SK-N-SH (cell line): ENCODE results near the gene IL1F10. TPM values are rescaled to one million over a fixed set of nuclear protein-coding genes. Genes with fewer than 3 reads are reported as not detected.
"Not testable (repeated sequence)": the region's sequence is repeated elsewhere in the genome, so short reads cannot be mapped to it uniquely, and the experiment has no call there.

Experiments
- CTCF ChIA-PET: fragments of 300-600, 350-600 bp; formaldehyde crosslinking; extraction: SDS; loops from one replicate; lab custom pipeline; 2021; lab: Yijun Ruan, JAX
- POLR2A ChIA-PET: fragments of 350-600 bp; sonication (Branson Sonifier 250); formaldehyde crosslinking; extraction: SDS; loops from one replicate; lab custom pipeline; 2020; ENCODE audit warnings: antibody characterized with exemption, inconsistent platforms; lab: Yijun Ruan, JAX
- DNase-seq: peaks from one replicate; pipeline ENCODE4 v3.0.0; 2012
- H2AFZ ChIP-seq: fragments of 200-600 bp; sonication (generic); 2 replicates; pipeline ENCODE4 v1.8.1; 2016; ENCODE audit warnings: antibody characterized with exemption, mild to moderate bottlenecking, low read depth
- H3F3A ChIP-seq: fragments of 200-600 bp; sonication (generic); replicated peaks from 2 replicates; pipeline ENCODE3; 2016; ENCODE audit warnings: antibody characterized with exemption, mild to moderate bottlenecking; ENCODE audit not compliant: insufficient read depth
- H3K27ac ChIP-seq, 2 experiments: fragments of 200-500 bp in 1 of 2; fragments of 200-600 bp in 1 of 2; sonication (Bioruptor generic) in 1 of 2; sonication (generic), shearing (Covaris generic) in 1 of 2; 2 replicates each; pipeline versions ENCODE4 v1.5.1 to v1.6.1; 2014 to 2016; ENCODE audit warnings: low read depth in 2 of 2, inconsistent platforms in 1 of 2, low read length in 1 of 2, mild to moderate bottlenecking in 1 of 2, mixed read lengths in 1 of 2
- H3K27me3 ChIP-seq: fragments of 200-600 bp; sonication (generic), shearing (Covaris generic); 2 replicates; pipeline ENCODE4 v1.6.1; 2016; ENCODE audit warnings: mixed run types; ENCODE audit not compliant: insufficient read depth
- H3K36me3 ChIP-seq, 2 experiments: fragments of 200-500 bp in 1 of 2; fragments of 200-600 bp in 1 of 2; sonication (Bioruptor generic) in 1 of 2; sonication (generic) in 1 of 2; replicated peaks in 1 of 2; 2 replicates each; pipeline versions ENCODE3 to v1.5.1; 2014 to 2016; ENCODE audit warnings: low read length in 1 of 2, mild to moderate bottlenecking in 1 of 2; ENCODE audit not compliant: insufficient read depth in 2 of 2, control insufficient read depth in 1 of 2
- H3K4me1 ChIP-seq, 2 experiments: fragments of 200-500 bp in 1 of 2; fragments of 200-600 bp in 1 of 2; sonication (Bioruptor generic) in 1 of 2; sonication (generic), shearing (Covaris generic) in 1 of 2; 2 replicates each; pipeline versions ENCODE4 v1.5.1 to v1.6.1; 2014 to 2016; ENCODE audit warnings: low read depth in 1 of 2, low read length in 1 of 2, mixed run types in 1 of 2; ENCODE audit not compliant: insufficient read depth in 2 of 2, control insufficient read depth in 1 of 2
- H3K4me2 ChIP-seq: fragments of 200-600 bp; sonication (generic), shearing (Covaris generic); 2 replicates; pipeline ENCODE4 v1.6.1; 2017; ENCODE audit warnings: mixed run types
- H3K4me3 ChIP-seq, 2 experiments: fragments of 200-500 bp in 1 of 2; fragments of 200-600 bp in 1 of 2; sonication (Bioruptor generic) in 1 of 2; sonication (generic), shearing (Covaris generic) in 1 of 2; 2 replicates each; pipeline versions ENCODE4 v1.5.1 to v1.8.1; 2014 to 2016; ENCODE audit warnings: low read depth in 2 of 2, inconsistent platforms in 1 of 2, low read length in 1 of 2, mild to moderate bottlenecking in 1 of 2, mixed read lengths in 1 of 2, moderate library complexity in 1 of 2
- H3K79me2 ChIP-seq: fragments of 200-600 bp; sonication (generic); 2 replicates; pipeline ENCODE4 v1.8.1; 2017; ENCODE audit warnings: mild to moderate bottlenecking; ENCODE audit not compliant: insufficient read depth
- H3K9ac ChIP-seq: fragments of 200-600 bp; sonication (generic); 2 replicates; pipeline ENCODE4 v1.6.1; 2017; ENCODE audit warnings: mixed run types
- H3K9me2 ChIP-seq: fragments of 200-600 bp; sonication (generic); 2 replicates; pipeline ENCODE4 v1.6.1; 2017; ENCODE audit warnings: mixed run types
- H3K9me3 ChIP-seq: fragments of 200-600 bp; sonication (generic); 2 replicates; pipeline ENCODE4 v1.6.1; 2017; ENCODE audit warnings: mixed run types, mild to moderate bottlenecking, moderate library complexity
- H4K20me1 ChIP-seq: fragments of 200-600 bp; sonication (generic); 2 replicates; pipeline ENCODE4 v1.6.1; 2017; ENCODE audit warnings: mild to moderate bottlenecking, mixed run types; ENCODE audit not compliant: insufficient read depth
- CHD2 ChIP-seq: fragments of 150-350 bp; IDR thresholded peaks from 2 replicates; pipeline ENCODE4 v1.6.1; 2018; ENCODE audit warnings: low read length; ENCODE audit not compliant: partially characterized antibody
- ELF1 ChIP-seq: IDR thresholded peaks from 2 replicates; pipeline ENCODE4 v1.4.0; 2012
- EP300 ChIP-seq, 2 experiments: IDR thresholded peaks; 2 replicates each; pipeline versions ENCODE4 v1.4.0 to v1.6.1; 2012; ENCODE audit warnings: borderline replicate concordance in 1 of 2, low read depth in 1 of 2, low read length in 1 of 2
- FOSL2 ChIP-seq: IDR thresholded peaks from 2 replicates; pipeline ENCODE4 v1.4.0; 2012; ENCODE audit warnings: low read depth, mild to moderate bottlenecking, moderate library complexity, borderline replicate concordance
- FOXJ3 ChIP-seq: sonication (generic); formaldehyde crosslinking; IDR thresholded peaks from 2 replicates; pipeline ENCODE4 v1.5.1; 2020; ENCODE audit warnings: mild to moderate bottlenecking, missing genetic modification reagents
- FOXM1 ChIP-seq: IDR thresholded peaks from 2 replicates; pipeline ENCODE4 v1.4.0; 2012; ENCODE audit warnings: low read depth, mild to moderate bottlenecking
- GABPA ChIP-seq: IDR thresholded peaks from 2 replicates; pipeline ENCODE4 v1.4.0; 2012; ENCODE audit warnings: low read depth, mild to moderate bottlenecking
- NRF1 ChIP-seq: IDR thresholded peaks from 2 replicates; pipeline ENCODE4 v1.6.1; 2012; ENCODE audit warnings: low read depth, mild to moderate bottlenecking, low read length
- RCOR1 ChIP-seq: fragments of 150-350 bp; IDR thresholded peaks from 2 replicates; pipeline ENCODE4 v1.6.1; 2017; ENCODE audit warnings: antibody characterized with exemption, low read length
- RFX5 ChIP-seq: IDR thresholded peaks from 2 replicates; pipeline ENCODE4 v1.6.1; 2012; ENCODE audit warnings: mild to moderate bottlenecking, improper control_type of control experiment, low read length
- TAF1 ChIP-seq: IDR thresholded peaks from 2 replicates; pipeline ENCODE4 v1.6.1; 2012; ENCODE audit warnings: low read depth, mild to moderate bottlenecking, low read length, moderate library complexity, borderline replicate concordance
- TCF12 ChIP-seq: IDR thresholded peaks from 2 replicates; pipeline ENCODE4 v1.4.0; 2012
- TEAD4 ChIP-seq: IDR thresholded peaks from 2 replicates; pipeline ENCODE4 v1.4.0; 2012; ENCODE audit warnings: mild to moderate bottlenecking, borderline replicate concordance; ENCODE audit not compliant: insufficient read depth
- WGBS: methylation state at CpG from one replicate; pipeline ENCODE4 v1.1.6; 2017; ENCODE audit warnings: low lambda C conversion rate; 5-methylcytosine and 5-hydroxymethylcytosine counted together
- polyA plus RNA-seq, 3 experiments: library from polyadenylated mRNA; depleted of rRNA; stranded (reverse); fragments of >200 nt; gene quantifications; 2 replicates each; pipeline ENCODE4 v1.2.3, GENCODE V29; 2012
- TF ChIP-seq, protein P1 (sequence below): IDR thresholded peaks from 2 replicates; pipeline ENCODE4 v1.4.0; 2012; ENCODE audit warnings: low read depth, borderline replicate concordance
- TF ChIP-seq, protein P2 (sequence below): fragments of 200-600 bp; sonication (generic); IDR thresholded peaks from 2 replicates; pipeline ENCODE4 v1.6.1; 2017; ENCODE audit warnings: antibody characterized with exemption, mild to moderate bottlenecking, moderate library complexity
- TF ChIP-seq, protein P3 (sequence below): fragments of 150-350 bp; IDR thresholded peaks from 2 replicates; pipeline ENCODE4 v1.6.1; 2017; ENCODE audit warnings: antibody characterized with exemption, low read length, low read depth, borderline replicate concordance
- TF ChIP-seq, protein P4 (sequence below): fragments of 150-350 bp; IDR thresholded peaks from 2 replicates; pipeline ENCODE4 v1.6.1; 2016; ENCODE audit warnings: mild to moderate bottlenecking, low read depth, low read length
- TF ChIP-seq, protein P5 (sequence below): IDR thresholded peaks from 2 replicates; pipeline ENCODE4; 2012
- TF ChIP-seq, protein P6 (sequence below): IDR thresholded peaks from 2 replicates; pipeline ENCODE4 v1.4.0; 2012; ENCODE audit warnings: low read depth, borderline replicate concordance

Gene IL1F10
- polyA plus RNA-seq, 1 of the 3 experiments (the other 2 are of a cell fraction): not detected

DNA sequence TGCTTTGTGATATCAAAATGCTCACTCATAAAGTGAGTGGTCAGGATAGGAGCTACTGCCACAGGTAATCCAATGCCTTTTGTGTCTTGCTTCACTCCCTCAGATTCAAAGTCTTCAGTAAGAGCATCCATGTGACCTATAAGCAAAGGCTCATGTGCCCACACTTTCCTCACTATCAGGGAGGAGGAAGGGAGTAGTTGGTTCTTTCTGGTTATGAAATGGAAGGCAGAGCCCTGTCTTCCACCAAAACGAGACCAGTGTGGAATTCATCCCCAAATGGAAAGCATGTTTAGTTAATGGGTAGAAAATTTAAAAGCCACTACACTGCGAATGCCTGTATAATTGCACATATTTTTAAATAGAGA, 25.8 kb downstream of the IL1F10 start:
- no peaks in the 10 kb centered on the region for H3K79me2 ChIP-seq
- H3K36me3 ChIP-seq: no peaks in the 10 kb centered on the region
- H4K20me1 ChIP-seq: no peaks in the 10 kb centered on the region
- no peaks in the 10 kb centered on the region for H3K4me1 ChIP-seq
- DNase-seq: no peak
- no peak overlapping the region for H3K27ac ChIP-seq
- 3% methylated on average over 2 of the region's 2 CpGs for WGBS
- H3K4me2 ChIP-seq: no peak overlapping the region
- POLR2A ChIA-PET: no interaction called here
- no peak overlapping the region for H3K4me3 ChIP-seq
- TF ChIP-seq RFX5 (no peak), CHD2 (no peak), FOXM1 (no peak), ELF1 (no peak), GABPA (no peak), NRF1 (no peak), TEAD4 (no peak), FOSL2 (no peak), EP300 (IDR thresholded peaks at IDR 0.05; ENCODE audit: borderline replicate concordance in 1 of 2, low read depth in 1 of 2, low read length in 1 of 2) (no peak), TCF12 (no peak), TAF1 (no peak), RCOR1 (no peak), FOXJ3 (CRISPR knock-in tag) (no peak)
- TF ChIP-seq, protein P1, sequence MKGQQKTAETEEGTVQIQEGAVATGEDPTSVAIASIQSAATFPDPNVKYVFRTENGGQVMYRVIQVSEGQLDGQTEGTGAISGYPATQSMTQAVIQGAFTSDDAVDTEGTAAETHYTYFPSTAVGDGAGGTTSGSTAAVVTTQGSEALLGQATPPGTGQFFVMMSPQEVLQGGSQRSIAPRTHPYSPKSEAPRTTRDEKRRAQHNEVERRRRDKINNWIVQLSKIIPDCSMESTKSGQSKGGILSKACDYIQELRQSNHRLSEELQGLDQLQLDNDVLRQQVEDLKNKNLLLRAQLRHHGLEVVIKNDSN: no peak
- TF ChIP-seq, protein P2, sequence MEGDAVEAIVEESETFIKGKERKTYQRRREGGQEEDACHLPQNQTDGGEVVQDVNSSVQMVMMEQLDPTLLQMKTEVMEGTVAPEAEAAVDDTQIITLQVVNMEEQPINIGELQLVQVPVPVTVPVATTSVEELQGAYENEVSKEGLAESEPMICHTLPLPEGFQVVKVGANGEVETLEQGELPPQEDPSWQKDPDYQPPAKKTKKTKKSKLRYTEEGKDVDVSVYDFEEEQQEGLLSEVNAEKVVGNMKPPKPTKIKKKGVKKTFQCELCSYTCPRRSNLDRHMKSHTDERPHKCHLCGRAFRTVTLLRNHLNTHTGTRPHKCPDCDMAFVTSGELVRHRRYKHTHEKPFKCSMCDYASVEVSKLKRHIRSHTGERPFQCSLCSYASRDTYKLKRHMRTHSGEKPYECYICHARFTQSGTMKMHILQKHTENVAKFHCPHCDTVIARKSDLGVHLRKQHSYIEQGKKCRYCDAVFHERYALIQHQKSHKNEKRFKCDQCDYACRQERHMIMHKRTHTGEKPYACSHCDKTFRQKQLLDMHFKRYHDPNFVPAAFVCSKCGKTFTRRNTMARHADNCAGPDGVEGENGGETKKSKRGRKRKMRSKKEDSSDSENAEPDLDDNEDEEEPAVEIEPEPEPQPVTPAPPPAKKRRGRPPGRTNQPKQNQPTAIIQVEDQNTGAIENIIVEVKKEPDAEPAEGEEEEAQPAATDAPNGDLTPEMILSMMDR: no peak
- TF ChIP-seq, protein P3, sequence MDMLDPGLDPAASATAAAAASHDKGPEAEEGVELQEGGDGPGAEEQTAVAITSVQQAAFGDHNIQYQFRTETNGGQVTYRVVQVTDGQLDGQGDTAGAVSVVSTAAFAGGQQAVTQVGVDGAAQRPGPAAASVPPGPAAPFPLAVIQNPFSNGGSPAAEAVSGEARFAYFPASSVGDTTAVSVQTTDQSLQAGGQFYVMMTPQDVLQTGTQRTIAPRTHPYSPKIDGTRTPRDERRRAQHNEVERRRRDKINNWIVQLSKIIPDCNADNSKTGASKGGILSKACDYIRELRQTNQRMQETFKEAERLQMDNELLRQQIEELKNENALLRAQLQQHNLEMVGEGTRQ: no peak
- TF ChIP-seq, protein P4, sequence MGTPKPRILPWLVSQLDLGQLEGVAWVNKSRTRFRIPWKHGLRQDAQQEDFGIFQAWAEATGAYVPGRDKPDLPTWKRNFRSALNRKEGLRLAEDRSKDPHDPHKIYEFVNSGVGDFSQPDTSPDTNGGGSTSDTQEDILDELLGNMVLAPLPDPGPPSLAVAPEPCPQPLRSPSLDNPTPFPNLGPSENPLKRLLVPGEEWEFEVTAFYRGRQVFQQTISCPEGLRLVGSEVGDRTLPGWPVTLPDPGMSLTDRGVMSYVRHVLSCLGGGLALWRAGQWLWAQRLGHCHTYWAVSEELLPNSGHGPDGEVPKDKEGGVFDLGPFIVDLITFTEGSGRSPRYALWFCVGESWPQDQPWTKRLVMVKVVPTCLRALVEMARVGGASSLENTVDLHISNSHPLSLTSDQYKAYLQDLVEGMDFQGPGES: no peak
- TF ChIP-seq, protein P5, sequence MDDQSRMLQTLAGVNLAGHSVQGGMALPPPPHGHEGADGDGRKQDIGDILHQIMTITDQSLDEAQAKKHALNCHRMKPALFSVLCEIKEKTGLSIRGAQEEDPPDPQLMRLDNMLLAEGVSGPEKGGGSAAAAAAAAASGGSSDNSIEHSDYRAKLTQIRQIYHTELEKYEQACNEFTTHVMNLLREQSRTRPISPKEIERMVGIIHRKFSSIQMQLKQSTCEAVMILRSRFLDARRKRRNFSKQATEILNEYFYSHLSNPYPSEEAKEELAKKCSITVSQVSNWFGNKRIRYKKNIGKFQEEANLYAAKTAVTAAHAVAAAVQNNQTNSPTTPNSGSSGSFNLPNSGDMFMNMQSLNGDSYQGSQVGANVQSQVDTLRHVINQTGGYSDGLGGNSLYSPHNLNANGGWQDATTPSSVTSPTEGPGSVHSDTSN: no peak
- TF ChIP-seq, protein P6, sequence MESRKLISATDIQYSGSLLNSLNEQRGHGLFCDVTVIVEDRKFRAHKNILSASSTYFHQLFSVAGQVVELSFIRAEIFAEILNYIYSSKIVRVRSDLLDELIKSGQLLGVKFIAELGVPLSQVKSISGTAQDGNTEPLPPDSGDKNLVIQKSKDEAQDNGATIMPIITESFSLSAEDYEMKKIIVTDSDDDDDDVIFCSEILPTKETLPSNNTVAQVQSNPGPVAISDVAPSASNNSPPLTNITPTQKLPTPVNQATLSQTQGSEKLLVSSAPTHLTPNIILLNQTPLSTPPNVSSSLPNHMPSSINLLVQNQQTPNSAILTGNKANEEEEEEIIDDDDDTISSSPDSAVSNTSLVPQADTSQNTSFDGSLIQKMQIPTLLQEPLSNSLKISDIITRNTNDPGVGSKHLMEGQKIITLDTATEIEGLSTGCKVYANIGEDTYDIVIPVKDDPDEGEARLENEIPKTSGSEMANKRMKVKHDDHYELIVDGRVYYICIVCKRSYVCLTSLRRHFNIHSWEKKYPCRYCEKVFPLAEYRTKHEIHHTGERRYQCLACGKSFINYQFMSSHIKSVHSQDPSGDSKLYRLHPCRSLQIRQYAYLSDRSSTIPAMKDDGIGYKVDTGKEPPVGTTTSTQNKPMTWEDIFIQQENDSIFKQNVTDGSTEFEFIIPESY: no peak
- H3K9me2 ChIP-seq: no peaks in the 10 kb centered on the region
- no peaks in the 10 kb centered on the region for H3K27me3 ChIP-seq
- H3F3A ChIP-seq: no peaks in the 10 kb centered on the region
- no peak overlapping the region for H2AFZ ChIP-seq
- CTCF ChIA-PET: no interaction called here
- H3K9me3 ChIP-seq: no peaks in the 10 kb centered on the region
- H3K9ac ChIP-seq: no peak overlapping the region

DNA sequence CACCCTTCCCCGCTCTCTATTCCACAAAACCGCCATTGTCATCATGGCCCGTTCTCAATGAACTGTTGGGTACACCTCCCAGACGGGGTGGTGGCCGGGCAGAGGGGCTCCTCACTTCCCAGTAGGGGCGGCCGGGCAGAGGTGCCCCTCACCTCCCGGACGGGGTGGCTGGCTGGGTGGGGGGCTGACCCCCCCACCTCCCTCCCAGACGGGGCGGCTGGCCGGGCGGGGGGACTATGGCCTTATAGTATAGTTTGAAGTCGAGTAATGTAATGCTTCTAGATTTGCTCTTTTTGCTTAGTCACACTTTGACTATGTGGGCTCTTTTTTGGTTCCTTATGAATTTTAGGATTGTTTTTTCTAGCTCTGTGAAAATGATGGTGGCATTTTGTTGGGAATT, 28.5 kb downstream of the IL1F10 start:
- H3K4me2 ChIP-seq, H3K36me3 ChIP-seq, H3K27me3 ChIP-seq, DNase-seq, H3K4me1 ChIP-seq, POLR2A ChIA-PET, H4K20me1 ChIP-seq, H2AFZ ChIP-seq, H3F3A ChIP-seq, H3K79me2 ChIP-seq, H3K4me3 ChIP-seq, CTCF ChIA-PET, H3K27ac ChIP-seq, H3K9ac ChIP-seq, H3K9me3 ChIP-seq, H3K9me2 ChIP-seq: not testable (repeated sequence)
- WGBS: 27% methylated on average over 9 of the region's 14 CpGs
